H1 (cell line): ENCODE results near the gene ATP4A. TPM values are rescaled to one million over a fixed set of nuclear protein-coding genes. Genes with fewer than 3 reads are reported as not detected.

Source experiments
- CTCF ChIA-PET: fragments of 300-600 bp; sonication (Branson Sonifier 250); formaldehyde crosslinking; loops from one replicate; lab custom pipeline; 2021; ENCODE audit not compliant: partially characterized antibody; lab: Charles Lee
- POLR2A ChIA-PET: fragments of 300-600 bp; sonication (Branson Sonifier 250); formaldehyde crosslinking; loops from one replicate; lab custom pipeline; 2021; ENCODE audit warnings: inconsistent platforms; ENCODE audit not compliant: partially characterized antibody; lab: Charles Lee
- DNase-seq, 2 experiments: peaks; one replicate each; pipeline versions ENCODE4 v3.0.0 to v3.0.0-alpha.2; 2010 to 2022; ENCODE audit warnings: low spot score in 2 of 2, low read depth in 1 of 2, mixed read lengths in 1 of 2
- FAIRE-seq: peaks from 2 replicates; lab custom pipeline; 2011; peaks lifted over from hg19 to GRCh38; lab: Jason Lieb, UNC
- H2AFZ ChIP-seq: 2 replicates; pipeline ENCODE4 v1.8.1; 2012; ENCODE audit warnings: low read length, inconsistent platforms
- H2AK5ac ChIP-seq: 2 replicates; pipeline ENCODE4 v1.6.1; 2013; ENCODE audit warnings: low read depth, low read length
- H2BK120ac ChIP-seq: replicated peaks from 2 replicates; pipeline ENCODE3; 2013; ENCODE audit warnings: low read depth, low read length, inconsistent platforms
- H2BK12ac ChIP-seq: 2 replicates; pipeline ENCODE4 v1.6.1; 2013; ENCODE audit warnings: low read depth, low read length
- H2BK15ac ChIP-seq: 2 replicates; pipeline ENCODE4 v1.6.1; 2013; ENCODE audit warnings: low read length
- H2BK20ac ChIP-seq: 2 replicates; pipeline ENCODE4 v1.6.1; 2013; ENCODE audit warnings: low read length
- H2BK5ac ChIP-seq: 2 replicates; pipeline ENCODE4 v1.6.1; 2013; ENCODE audit warnings: low read depth, low read length
- H3K14ac ChIP-seq: 2 replicates; pipeline ENCODE4 v1.6.1; 2013; ENCODE audit warnings: inconsistent platforms; ENCODE audit not compliant: insufficient read length
- H3K18ac ChIP-seq: 2 replicates; pipeline ENCODE4 v1.6.1; 2013; ENCODE audit warnings: low read length; ENCODE audit errors: extremely low read depth
- H3K23ac ChIP-seq: 2 replicates; pipeline ENCODE4 v1.6.1; 2013; ENCODE audit warnings: inconsistent platforms; ENCODE audit not compliant: insufficient read length
- H3K23me2 ChIP-seq: 2 replicates; pipeline ENCODE4 v1.6.1; 2013; ENCODE audit warnings: low read depth, low read length
- H3K27ac ChIP-seq: 2 replicates; pipeline ENCODE4 v1.6.1; 2011; ENCODE audit warnings: low read depth, low read length, inconsistent platforms
- H3K27me3 ChIP-seq, 4 experiments: replicated peaks in 1 of 4; 1 replicate in 1 of 4; 2 replicates in 3 of 4; pipeline versions ENCODE4 v1.6.1 to v1.8.1; 2011 to 2013; ENCODE audit warnings: low read length in 3 of 4, mild to moderate bottlenecking in 3 of 4, inconsistent platforms in 2 of 4, mixed read lengths in 2 of 4, moderate library complexity in 1 of 4; ENCODE audit not compliant: control insufficient read depth in 3 of 4, insufficient read depth in 3 of 4; ENCODE audit errors: extremely low read depth in 1 of 4
- H3K36me3 ChIP-seq, 4 experiments: 2 replicates each; pipeline versions ENCODE4 v1.6.1 to v1.8.1; 2011 to 2013; ENCODE audit warnings: mild to moderate bottlenecking in 4 of 4, low read length in 3 of 4, moderate library complexity in 2 of 4, control low read depth in 1 of 4, inconsistent platforms in 1 of 4; ENCODE audit not compliant: insufficient read depth in 4 of 4, control insufficient read depth in 2 of 4
- H3K4ac ChIP-seq: replicated peaks from 2 replicates; pipeline ENCODE3; 2013; ENCODE audit warnings: low read length, low read depth, mixed read lengths, inconsistent platforms; ENCODE audit not compliant: insufficient read length
- H3K4me1 ChIP-seq, 4 experiments: replicated peaks in 1 of 4; 1 replicate in 1 of 4; 2 replicates in 3 of 4; pipeline versions ENCODE4 v1.6.1 to v1.8.1; 2011 to 2013; ENCODE audit warnings: low read length in 3 of 4, inconsistent platforms in 2 of 4, mixed read lengths in 1 of 4; ENCODE audit not compliant: insufficient read depth in 4 of 4, control insufficient read depth in 3 of 4
- H3K4me2 ChIP-seq, 2 experiments: 2 replicates each; pipeline versions ENCODE4 v1.6.1 to v1.8.1; 2011 to 2013; ENCODE audit warnings: low read depth in 2 of 2, low read length in 2 of 2, control low read depth in 1 of 2, inconsistent platforms in 1 of 2, mild to moderate bottlenecking in 1 of 2; ENCODE audit not compliant: insufficient read depth in 1 of 2
- H3K4me3 ChIP-seq, 4 experiments: fragments of 200-600, 300-600 bp in 1 of 4; sonication (generic), shearing (Covaris generic), sonication (Bioruptor Twin) in 1 of 4; 2 replicates each; pipeline versions ENCODE4 v1.5.1 to v1.8.1; 2011 to 2016; ENCODE audit warnings: low read length in 4 of 4, low read depth in 3 of 4, control low read depth in 2 of 4, inconsistent platforms in 2 of 4, mild to moderate bottlenecking in 2 of 4, mixed read lengths in 1 of 4, moderate library complexity in 1 of 4; ENCODE audit not compliant: insufficient read depth in 2 of 4; ENCODE audit errors: extremely low read depth in 1 of 4
- H3K56ac ChIP-seq: replicated peaks from 2 replicates; pipeline ENCODE3; 2013; ENCODE audit warnings: low read depth, mild to moderate bottlenecking, mixed read lengths, low read length, inconsistent platforms; ENCODE audit not compliant: insufficient read length
- H3K79me1 ChIP-seq: 2 replicates; pipeline ENCODE4 v1.6.1; 2013; ENCODE audit warnings: low read depth, low read length, control low read depth
- H3K79me2 ChIP-seq, 2 experiments: 2 replicates each; pipeline versions ENCODE4 v1.6.1 to v1.8.1; 2012 to 2013; ENCODE audit warnings: low read length in 2 of 2, mild to moderate bottlenecking in 2 of 2, inconsistent platforms in 1 of 2; ENCODE audit not compliant: insufficient read depth in 2 of 2, control insufficient read depth in 1 of 2
- H3K9ac ChIP-seq, 4 experiments: replicated peaks in 1 of 4; 1 replicate in 1 of 4; 2 replicates in 3 of 4; pipeline versions ENCODE4 v1.6.1 to v1.8.1; 2011 to 2013; ENCODE audit warnings: low read depth in 3 of 4, low read length in 3 of 4, control low read depth in 2 of 4, mild to moderate bottlenecking in 2 of 4, moderate library complexity in 2 of 4, inconsistent platforms in 1 of 4; ENCODE audit errors: extremely low read depth in 1 of 4
- H3K9me3 ChIP-seq, 2 experiments: 2 replicates each; pipeline versions ENCODE4 v1.6.1 to v1.8.1; 2012 to 2013; ENCODE audit warnings: mild to moderate bottlenecking in 2 of 2, moderate library complexity in 2 of 2, control low read depth in 1 of 2, inconsistent platforms in 1 of 2, low read depth in 1 of 2, low read length in 1 of 2, mixed read lengths in 1 of 2; ENCODE audit not compliant: insufficient read depth in 2 of 2
- H4K20me1 ChIP-seq, 2 experiments: replicated peaks in 1 of 2; 2 replicates each; pipeline versions ENCODE3 to v1.8.1; 2011 to 2013; ENCODE audit warnings: inconsistent platforms in 2 of 2, low read length in 2 of 2, mild to moderate bottlenecking in 1 of 2; ENCODE audit not compliant: insufficient read depth in 2 of 2, control insufficient read depth in 1 of 2
- H4K5ac ChIP-seq: 2 replicates; pipeline ENCODE4 v1.6.1; 2013; ENCODE audit warnings: low read length, low read depth, mixed read lengths, inconsistent platforms; ENCODE audit not compliant: insufficient read length
- H4K8ac ChIP-seq: 2 replicates; pipeline ENCODE4 v1.8.0; 2013; ENCODE audit warnings: mild to moderate bottlenecking, moderate library complexity, low read length, inconsistent platforms; ENCODE audit not compliant: insufficient read depth; ENCODE audit errors: extremely low read depth
- H4K91ac ChIP-seq: replicated peaks from 2 replicates; pipeline ENCODE3; 2013; ENCODE audit warnings: low read length, mixed read lengths, inconsistent platforms; ENCODE audit not compliant: insufficient read length
- BRCA1 ChIP-seq: IDR thresholded peaks from 2 replicates; pipeline ENCODE4 v1.6.1; 2012; ENCODE audit warnings: low read depth, low read length, improper control_type of control experiment
- MAFK ChIP-seq: IDR thresholded peaks from 2 replicates; pipeline ENCODE4 v1.6.1; 2012; ENCODE audit warnings: low read depth, mild to moderate bottlenecking, improper control_type of control experiment, low read length
- YY1 ChIP-seq: IDR thresholded peaks from 2 replicates; pipeline ENCODE4 v1.6.1; 2011; ENCODE audit warnings: low read depth, mild to moderate bottlenecking, low read length
- WGBS, 2 experiments: shearing (Covaris generic) in 1 of 2; methylation state at CpG; one replicate each; pipeline versions ENCODE4 v1.1.6 to v1.1.7; 2013 to 2015; ENCODE audit warnings: low lambda C conversion rate in 2 of 2, mixed read lengths in 2 of 2, inconsistent platforms in 1 of 2, low coverage in 1 of 2, missing lambda C conversion rate in 1 of 2; ENCODE audit not compliant: insufficient replicate concordance in 2 of 2, insufficient coverage in 1 of 2, insufficient read length in 1 of 2; ENCODE audit errors: extremely low coverage in 1 of 2, missing lambda C conversion rate in 1 of 2; 5-methylcytosine and 5-hydroxymethylcytosine counted together
- polyA plus RNA-seq, 7 experiments: library from polyadenylated mRNA; depleted of rRNA in 3 of 7; stranded (reverse) in 5 of 7; unstranded in 2 of 7; fragments of >200 nt in 5 of 7; fragments of 200-250 nt in 2 of 7; gene quantifications; 1 replicate in 5 of 7; 2 replicates in 1 of 7; 4 replicates in 1 of 7; pipeline versions ENCODE4 v1.2.1 to v1.2.3, GENCODE V29; 2011 to 2013; ENCODE audit warnings: missing spikeins in 2 of 7, mixed read lengths in 2 of 7
- total RNA-seq: library from RNA; stranded (reverse); fragmentation: NEBNext Ultra II Directional; extraction: Animal tissue kit (Norgen Biotek cat#: 25700); gene quantifications from 2 replicates; pipeline ENCODE4 v1.2.1, GENCODE V29; 2021

ATP4A gene
- total and polyA plus RNA-seq, 2 of the 8 experiments (the other 6 are each of a cell fraction or from before 2014, with no cell fraction given): 0.50 to 1.2 TPM

DNA sequence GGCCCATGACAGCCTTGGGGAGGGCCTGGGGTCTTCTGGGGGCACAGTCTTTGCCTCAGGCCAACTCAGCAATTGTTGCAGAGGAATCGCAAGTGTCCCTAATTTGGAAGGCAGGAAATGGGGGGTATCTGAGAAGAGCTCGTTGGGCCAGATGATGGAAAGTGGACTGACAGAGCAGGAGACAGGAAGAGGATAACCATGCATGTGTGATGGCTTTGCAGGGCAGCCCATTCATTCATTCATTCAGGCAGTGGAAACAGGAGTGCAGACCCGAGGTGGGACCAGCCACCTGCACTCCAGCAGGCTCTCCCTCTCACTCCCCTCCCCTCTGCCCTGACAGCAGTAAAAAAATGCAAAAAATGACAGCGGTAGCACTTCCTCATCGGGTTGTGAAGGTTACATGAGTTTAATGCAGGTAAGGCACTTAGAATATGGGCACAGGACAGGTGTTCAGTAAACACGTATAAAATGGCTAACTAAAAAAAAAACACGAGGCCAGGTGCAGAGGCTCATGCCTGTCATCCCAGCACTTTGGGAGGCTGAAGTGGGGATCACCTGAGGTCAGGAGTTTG, 23.0 kb downstream of the ATP4A start:
- DNase-seq (no peak), FAIRE-seq (no peak)
- Histone ChIP-seq H4K91ac (no peak overlapping the region), H3K18ac (no peak overlapping the region), H2BK15ac (no peak overlapping the region), H3K23ac (no peak overlapping the region), H2BK12ac (no peak overlapping the region), H3K9ac (no peak overlapping the region), H3K27ac (no peak overlapping the region), H3K4me1 (peaks cover 0 to 12% (median 6%) of the 10 kb centered on the region in 4 experiments; a peak in 5 of 7 replicates), H4K8ac (no peak overlapping the region), H3K23me2 (peaks cover 3% of the 10 kb centered on the region; the same call in 1 of the 2 replicates), H3K14ac (no peak overlapping the region), H3K4me3 (no peak overlapping the region), H3K56ac (no peak overlapping the region), H3K27me3 (no peaks in the 10 kb centered on the region), H4K20me1 (peaks cover 5 to 15% of the 10 kb centered on the region in 2 experiments), H3K9me3 (no peaks in the 10 kb centered on the region), H3K36me3 (peaks cover 0 to 9% (median 6%) of the 10 kb centered on the region in 4 experiments; a peak in 4 of 8 replicates), H2AK5ac (no peak overlapping the region), H3K4me2 (no peak overlapping the region), H2BK5ac (no peak overlapping the region), H3K79me1 (0 out of 2 replicates have a peak, but pooled peaks cover 6% of the 10 kb centered on the region), H4K5ac (no peak overlapping the region), H3K4ac (no peak overlapping the region), H3K79me2 (peaks cover 0 to 15% of the 10 kb centered on the region in 2 experiments; a peak in 2 of 4 replicates), H2BK20ac (no peak overlapping the region), H2AFZ (no peak overlapping the region), H2BK120ac (no peak overlapping the region)
- 94% methylated on average over 6 of the region's 7 CpGs; no CpG with 5 or more reads in 1 of the 2 experiments for WGBS, 2 experiments
- no peak for TF ChIP-seq YY1
- TF ChIP-seq MAFK: no peak
- TF ChIP-seq BRCA1: no peak
- POLR2A ChIA-PET: interaction anchor here (0.9 to 4.4 kb wide), 5 partner anchors 9 to 103 kb away, joined by 3 to 19 read pairs (median 4); no protein-coding TSS in a partner anchor
- CTCF ChIA-PET: interaction anchor here (1.0 to 1.5 kb wide), 2 partner anchors 8 to 104 kb away, joined by 3 read pairs; no protein-coding TSS in a partner anchor
